H1 (cell line): ENCODE data around the gene TRAPPC12. TPM values are rescaled to one million over a fixed set of nuclear protein-coding genes. Genes with fewer than 3 reads are reported as not detected.

Experiments used
- POLR2AphosphoS5 ChIP-seq: IDR thresholded peaks from 2 replicates; pipeline ENCODE4 v1.6.1; 2011; ENCODE audit warnings: low read depth, low read length
- SIX5 ChIP-seq: IDR thresholded peaks from 2 replicates; pipeline ENCODE4 v1.6.1; 2011; ENCODE audit warnings: mild to moderate bottlenecking, low read depth, low read length
- TAF1 ChIP-seq: IDR thresholded peaks from 2 replicates; pipeline ENCODE4 v1.6.1; 2011; ENCODE audit warnings: mild to moderate bottlenecking, low read depth, low read length
- polyA plus RNA-seq, 7 experiments: library from polyadenylated mRNA; depleted of rRNA in 3 of 7; stranded (reverse) in 5 of 7; unstranded in 2 of 7; fragments of >200 nt in 5 of 7; fragments of 200-250 nt in 2 of 7; gene quantifications; 1 replicate in 5 of 7; 2 replicates in 1 of 7; 4 replicates in 1 of 7; pipeline versions ENCODE4 v1.2.1 to v1.2.3, GENCODE V29; 2011 to 2013; ENCODE audit warnings: missing spikeins in 2 of 7, mixed read lengths in 2 of 7
- total RNA-seq: library from RNA; stranded (reverse); fragmentation: NEBNext Ultra II Directional; extraction: Animal tissue kit (Norgen Biotek cat#: 25700); gene quantifications from 2 replicates; pipeline ENCODE4 v1.2.1, GENCODE V29; 2021
- TF ChIP-seq, protein P1 (sequence below): IDR thresholded peaks from 2 replicates; pipeline ENCODE4 v1.6.1; 2012; ENCODE audit warnings: inconsistent platforms

The TRAPPC12 gene
- total and polyA plus RNA-seq, 2 of the 8 experiments (the other 6 are each of a cell fraction or from before 2014, with no cell fraction given): 35.0 to 67.3 TPM

GRCh38 chr2:3519255-3520205 lies 140.0 kb downstream of the TRAPPC12 start, which contains the start of gene ADI1 (continued):
- TF ChIP-seq, protein P1, sequence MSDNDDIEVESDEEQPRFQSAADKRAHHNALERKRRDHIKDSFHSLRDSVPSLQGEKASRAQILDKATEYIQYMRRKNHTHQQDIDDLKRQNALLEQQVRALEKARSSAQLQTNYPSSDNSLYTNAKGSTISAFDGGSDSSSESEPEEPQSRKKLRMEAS: peak; percentile 97
- TF ChIP-seq SIX5: no peak
- TF ChIP-seq TAF1: peak; percentile 83
- TF ChIP-seq POLR2AphosphoS5: peak; percentile 93
